ENCODE results near the gene PIGK.

PIGK gene

DNA sequence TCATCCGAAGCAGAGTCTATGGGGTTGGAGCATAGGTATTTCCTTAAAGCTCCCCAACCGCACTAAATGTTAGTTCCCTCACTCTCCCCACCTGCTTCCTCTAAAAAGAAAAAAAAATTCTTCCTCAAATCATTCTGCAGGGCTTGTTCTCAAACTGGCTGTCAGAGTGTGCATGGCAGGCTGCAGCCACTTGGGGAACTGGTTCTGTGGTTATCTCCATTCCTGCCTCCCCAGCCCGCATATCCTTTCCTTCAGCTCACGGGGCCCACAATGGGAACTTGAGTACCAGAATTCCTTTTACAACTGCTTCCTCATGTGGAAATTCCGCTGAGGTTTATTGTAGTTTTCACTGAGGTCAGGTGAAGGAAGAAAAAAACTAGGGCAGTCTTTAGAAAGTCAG is 159.2 kb downstream of the PIGK start:
- DNase-seq (ENCODE audit: low read depth, low spot score): no peak
- in situ Hi-C loops (cut with HindIII; ENCODE audit: low sequenced_read_pairs): no loop called here
- no peak overlapping the region for H3K4me3 ChIP-seq (ENCODE audit: low read depth, low read length)
- TF ChIP-seq, protein P1, sequence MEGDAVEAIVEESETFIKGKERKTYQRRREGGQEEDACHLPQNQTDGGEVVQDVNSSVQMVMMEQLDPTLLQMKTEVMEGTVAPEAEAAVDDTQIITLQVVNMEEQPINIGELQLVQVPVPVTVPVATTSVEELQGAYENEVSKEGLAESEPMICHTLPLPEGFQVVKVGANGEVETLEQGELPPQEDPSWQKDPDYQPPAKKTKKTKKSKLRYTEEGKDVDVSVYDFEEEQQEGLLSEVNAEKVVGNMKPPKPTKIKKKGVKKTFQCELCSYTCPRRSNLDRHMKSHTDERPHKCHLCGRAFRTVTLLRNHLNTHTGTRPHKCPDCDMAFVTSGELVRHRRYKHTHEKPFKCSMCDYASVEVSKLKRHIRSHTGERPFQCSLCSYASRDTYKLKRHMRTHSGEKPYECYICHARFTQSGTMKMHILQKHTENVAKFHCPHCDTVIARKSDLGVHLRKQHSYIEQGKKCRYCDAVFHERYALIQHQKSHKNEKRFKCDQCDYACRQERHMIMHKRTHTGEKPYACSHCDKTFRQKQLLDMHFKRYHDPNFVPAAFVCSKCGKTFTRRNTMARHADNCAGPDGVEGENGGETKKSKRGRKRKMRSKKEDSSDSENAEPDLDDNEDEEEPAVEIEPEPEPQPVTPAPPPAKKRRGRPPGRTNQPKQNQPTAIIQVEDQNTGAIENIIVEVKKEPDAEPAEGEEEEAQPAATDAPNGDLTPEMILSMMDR (IDR thresholded peaks at IDR 0.05; ENCODE audit: low read depth, low read length): no peak

DNA sequence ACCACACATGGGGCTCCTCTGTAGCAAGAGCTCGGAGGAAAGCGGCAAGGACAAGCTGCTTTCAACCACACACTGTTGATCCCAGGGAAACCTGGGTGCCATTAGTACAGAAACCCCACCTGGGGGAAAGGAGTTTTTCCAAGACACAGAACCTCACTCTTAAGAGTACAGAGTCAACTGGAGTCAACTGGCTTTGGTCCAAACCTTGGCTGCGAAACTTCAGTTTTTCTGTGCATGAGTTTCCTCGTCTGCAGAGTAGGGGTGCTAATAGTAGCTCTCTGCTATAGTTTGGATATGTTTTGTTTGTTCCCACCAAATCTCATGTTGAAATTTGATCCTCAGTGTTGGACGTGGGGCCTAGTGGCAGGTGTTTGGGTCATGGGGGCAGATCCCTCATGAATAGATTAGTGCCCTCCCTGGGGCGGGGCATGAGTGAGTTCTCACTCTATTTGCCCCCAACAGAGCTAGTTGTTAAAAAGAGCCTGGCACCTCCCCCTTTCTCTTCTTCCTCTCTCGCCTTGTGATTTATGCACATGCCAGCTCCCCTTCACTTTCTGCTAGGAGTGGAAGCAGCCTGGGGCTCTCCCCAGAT is 161.1 kb downstream of the PIGK start:
- TF ChIP-seq, protein P1 (IDR thresholded peaks at IDR 0.05; ENCODE audit: low read depth, low read length): no peak
- in situ Hi-C loops (cut with HindIII; ENCODE audit: low sequenced_read_pairs): no loop called here
- H3K4me3 ChIP-seq (ENCODE audit: low read depth, low read length): no peak overlapping the region
- no peak for DNase-seq (ENCODE audit: low read depth, low spot score)

DNA sequence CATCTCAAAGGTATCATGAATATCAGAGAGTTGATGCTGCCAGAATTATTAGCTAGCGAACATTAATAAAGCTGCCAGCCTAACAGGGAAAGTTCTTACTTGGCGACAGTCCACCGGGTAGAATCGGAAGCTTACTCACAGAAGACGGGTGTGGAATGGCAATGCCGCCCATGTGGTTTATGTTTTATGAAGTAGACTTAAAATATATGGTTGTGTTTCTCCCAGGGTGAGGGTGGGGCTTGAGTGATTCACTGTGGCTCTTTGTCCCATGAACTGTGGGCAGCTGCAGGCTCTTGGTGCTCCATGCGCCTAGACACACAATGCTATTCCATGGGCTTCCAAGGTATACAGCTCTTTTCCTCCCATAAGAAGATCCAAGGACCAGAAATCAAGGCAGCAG is 162.7 kb downstream of the PIGK start:
- in situ Hi-C loops (cut with HindIII; ENCODE audit: low sequenced_read_pairs): no loop called here
- TF ChIP-seq, protein P1 (IDR thresholded peaks at IDR 0.05; ENCODE audit: low read depth, low read length): no peak
- H3K4me3 ChIP-seq (ENCODE audit: low read depth, low read length): no peak overlapping the region
- no peak for DNase-seq (ENCODE audit: low read depth, low spot score)

DNA sequence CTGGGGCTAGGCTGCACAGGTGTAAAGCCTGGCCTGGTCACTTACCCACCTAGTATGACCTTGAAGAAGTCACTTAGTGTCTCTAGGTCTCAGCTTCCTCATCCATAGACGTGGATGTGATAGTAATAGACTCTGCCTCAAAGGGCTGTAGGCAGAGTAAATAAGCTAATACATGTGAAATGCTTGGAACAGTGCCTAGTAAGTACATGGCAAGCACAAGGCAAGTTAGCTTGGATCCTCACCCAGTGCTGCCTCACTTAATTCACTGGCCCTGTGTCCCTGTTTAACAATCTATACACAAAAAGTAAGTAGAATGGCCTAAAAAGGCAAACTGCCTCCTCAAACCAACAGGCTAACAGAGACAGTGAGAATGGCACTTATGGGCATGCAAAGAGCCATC is 167.8 kb downstream of the PIGK start:
- TF ChIP-seq, protein P1 (IDR thresholded peaks at IDR 0.05; ENCODE audit: low read depth, low read length): no peak
- no peak for DNase-seq (ENCODE audit: low read depth, low spot score)
- no peak overlapping the region for H3K4me3 ChIP-seq (ENCODE audit: low read depth, low read length)
- in situ Hi-C loops (cut with HindIII; ENCODE audit: low sequenced_read_pairs): no loop called here

DNA sequence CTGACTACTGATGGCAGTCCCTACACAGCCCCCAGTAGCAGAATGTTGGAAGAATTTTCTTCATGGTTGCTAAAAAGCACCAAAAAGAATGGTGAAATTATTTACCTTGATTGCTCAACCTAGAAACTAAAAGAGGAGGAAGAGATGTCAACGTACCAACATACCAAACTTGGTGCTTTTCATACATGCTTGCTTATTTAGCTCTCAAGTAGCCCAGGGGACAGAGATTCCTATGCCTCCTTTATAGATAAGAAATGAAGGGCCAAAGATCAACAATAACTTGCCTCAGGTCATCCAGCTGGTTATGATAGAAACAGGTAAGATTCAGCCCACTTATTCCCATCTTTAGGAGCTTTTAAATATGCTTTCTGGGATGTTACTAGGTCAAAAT is 170.6 kb downstream of the PIGK start:
- no peak overlapping the region for H3K4me3 ChIP-seq (ENCODE audit: low read depth, low read length)
- in situ Hi-C loops (cut with HindIII; ENCODE audit: low sequenced_read_pairs): no loop called here
- no peak for DNase-seq (ENCODE audit: low read depth, low spot score)
- TF ChIP-seq, protein P1 (IDR thresholded peaks at IDR 0.05; ENCODE audit: low read depth, low read length): no peak

DNA sequence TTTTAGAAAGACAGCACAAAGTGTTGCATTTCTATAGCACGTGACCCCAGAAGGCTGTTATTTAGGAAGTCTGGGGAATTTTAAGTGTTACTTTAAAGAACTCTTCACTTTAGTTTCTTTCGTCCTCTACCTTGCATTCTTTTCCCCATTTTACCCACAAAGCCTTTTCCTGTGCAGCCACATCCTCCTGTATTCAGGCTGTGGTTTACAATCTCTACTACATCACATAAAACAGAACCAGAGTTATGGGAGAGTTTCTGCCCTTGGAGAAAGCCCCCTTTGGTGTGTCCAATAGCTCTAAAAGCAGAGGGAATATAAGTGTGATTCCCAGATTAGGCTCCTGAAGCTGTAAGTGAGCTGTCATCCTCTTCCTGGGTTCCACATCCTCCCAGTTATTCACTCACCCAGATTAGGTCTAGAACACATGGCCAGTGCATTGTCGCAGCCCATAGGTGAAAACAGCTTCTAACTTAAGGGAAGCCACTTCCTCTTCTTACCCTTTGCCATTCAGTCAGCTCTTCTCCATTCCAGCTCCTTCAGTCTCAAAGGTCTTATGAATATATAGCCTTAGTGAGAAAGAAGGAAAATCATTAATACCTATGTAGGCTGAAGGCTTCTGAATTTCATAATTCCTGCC is 171.1 kb downstream of the PIGK start:
- no peak overlapping the region for H3K4me3 ChIP-seq (ENCODE audit: low read depth, low read length)
- DNase-seq (ENCODE audit: low read depth, low spot score): no peak
- in situ Hi-C loops (cut with HindIII; ENCODE audit: low sequenced_read_pairs): no loop called here
- TF ChIP-seq, protein P1 (IDR thresholded peaks at IDR 0.05; ENCODE audit: low read depth, low read length): no peak

Data from astrocyte of the spinal cord (primary cell).